Measurements from ENCODE around the gene MIB2. TPM values are rescaled to one million over a fixed set of nuclear protein-coding genes. Genes with fewer than 3 reads are reported as not detected.
A peak's percentile ranks its signal among the peaks of the same experiment; 100 is the strongest.

The MIB2 gene
- polyA plus RNA-seq, 1 donor from 2014 or later = 106 TPM

DNA sequence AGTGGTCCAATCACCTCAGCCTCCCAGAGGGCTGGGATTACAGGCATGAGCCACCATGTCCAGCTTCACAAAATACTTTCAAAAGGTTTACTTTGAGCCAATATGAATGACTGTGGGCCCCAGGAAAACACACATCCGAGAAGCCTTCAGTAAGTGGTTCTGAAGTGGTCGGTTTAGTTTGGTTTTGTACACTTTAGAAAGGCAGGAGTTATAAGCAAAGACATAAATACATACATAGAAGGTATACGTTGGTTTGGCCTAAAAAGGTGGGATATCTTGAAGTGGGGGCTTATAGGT is 3.2 kb upstream of the MIB2 start:
- Histone ChIP-seq H3K79me2 (replicated peaks; ENCODE audit: insufficient read depth, low read length) (peaks cover 13% of the 10 kb centered on the region), H3K4me2 (ENCODE audit: low read length) (no peak overlapping the region), H3K4me3 (ENCODE audit: low read length) (no peak overlapping the region), H4K20me1 (ENCODE audit: insufficient read depth) (no peaks in the 10 kb centered on the region), H3K9ac (ENCODE audit: low read length) (no peak overlapping the region), H3K36me3 (ENCODE audit: insufficient read depth, low read length) (no peaks in the 10 kb centered on the region), H3K9me3 (ENCODE audit: low read length) (no peaks in the 10 kb centered on the region), H2AFZ (ENCODE audit: low read depth, low read length) (no peak overlapping the region), H3F3A (ENCODE audit: insufficient read depth, low read length, poor library complexity, severe bottlenecking) (no peaks in the 10 kb centered on the region), H3K27ac (ENCODE audit: low read length) (no peak overlapping the region), H3K9me2 (ENCODE audit: insufficient read depth, low read length) (no peaks in the 10 kb centered on the region), H3K27me3 (ENCODE audit: insufficient read depth, low read depth, low read length) (no peaks in the 10 kb centered on the region)
- TF ChIP-seq SMC3 (conservative IDR thresholded peaks at IDR 0.05; ENCODE audit: poor library complexity) (no peak), CTCF (IDR thresholded peaks at IDR 0.05; ENCODE audit: poor library complexity, severe bottlenecking) (no peak), REST (IDR thresholded peaks at IDR 0.05; ENCODE audit: borderline replicate concordance) (no peak), TAF1 (IDR thresholded peaks at IDR 0.05; ENCODE audit: low read depth) (no peak), RAD21 (conservative IDR thresholded peaks at IDR 0.05) (no peak), POLR2AphosphoS5 (IDR thresholded peaks at IDR 0.05) (no peak), MXI1 (conservative IDR thresholded peaks at IDR 0.05; ENCODE audit: poor library complexity, severe bottlenecking) (no peak), EZH2 (IDR thresholded peaks at IDR 0.05; ENCODE audit: borderline replicate concordance, insufficient read depth, low read length, poor library complexity, severe bottlenecking) (no peak), EP300 (conservative IDR thresholded peaks at IDR 0.05; ENCODE audit: poor library complexity, severe bottlenecking) (no peak)

DNA sequence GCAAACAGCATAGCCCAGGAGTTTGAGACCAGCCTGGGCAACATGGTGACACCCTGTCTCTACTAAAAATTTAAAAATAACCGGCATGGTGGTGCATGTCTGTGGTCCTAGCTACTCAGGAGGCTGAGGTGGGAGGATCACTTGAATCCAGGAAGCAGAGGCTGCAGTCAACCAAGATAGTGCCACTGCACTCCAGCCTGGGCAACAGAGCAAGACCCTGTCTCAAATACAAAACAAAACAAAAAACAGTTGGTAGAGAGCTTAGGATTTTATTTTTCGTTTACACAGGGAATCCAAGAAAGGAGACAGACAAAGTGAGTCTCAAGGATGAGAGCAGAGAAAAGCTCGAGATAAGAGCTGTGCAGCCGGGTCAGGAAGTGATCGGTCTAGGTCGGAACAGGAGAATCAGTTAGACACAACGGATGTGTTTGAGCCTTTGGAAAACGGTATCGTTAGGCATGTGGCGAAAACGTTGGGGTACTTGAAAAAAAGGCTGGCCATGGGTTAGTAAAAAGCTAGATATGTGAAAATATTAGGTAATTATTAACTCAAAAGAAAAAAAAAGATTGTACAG is 1.7 kb upstream of the MIB2 start:
- Histone ChIP-seq H4K20me1 (ENCODE audit: insufficient read depth) (no peaks in the 10 kb centered on the region), H3K79me2 (replicated peaks; ENCODE audit: insufficient read depth, low read length) (peaks cover 13% of the 10 kb centered on the region), H3K9me3 (ENCODE audit: low read length) (no peaks in the 10 kb centered on the region), H3K4me2 (ENCODE audit: low read length) (peak overlapping the region; percentile 64), H3K27ac (ENCODE audit: low read length) (no peak overlapping the region), H3K27me3 (ENCODE audit: insufficient read depth, low read depth, low read length) (no peaks in the 10 kb centered on the region), H3K4me3 (ENCODE audit: low read length) (peak overlapping the region; percentile 100), H3K36me3 (ENCODE audit: insufficient read depth, low read length) (no peaks in the 10 kb centered on the region), H3K9me2 (ENCODE audit: insufficient read depth, low read length) (no peaks in the 10 kb centered on the region), H2AFZ (ENCODE audit: low read depth, low read length) (no peak overlapping the region), H3K9ac (ENCODE audit: low read length) (peak overlapping the region; percentile 99), H3F3A (ENCODE audit: insufficient read depth, low read length, poor library complexity, severe bottlenecking) (no peaks in the 10 kb centered on the region)
- TF ChIP-seq POLR2AphosphoS5 (IDR thresholded peaks at IDR 0.05) (no peak), CTCF (IDR thresholded peaks at IDR 0.05; ENCODE audit: poor library complexity, severe bottlenecking) (no peak), EP300 (conservative IDR thresholded peaks at IDR 0.05; ENCODE audit: poor library complexity, severe bottlenecking) (no peak), RAD21 (conservative IDR thresholded peaks at IDR 0.05) (no peak), SMC3 (conservative IDR thresholded peaks at IDR 0.05; ENCODE audit: poor library complexity) (no peak), TAF1 (IDR thresholded peaks at IDR 0.05; ENCODE audit: low read depth) (no peak), EZH2 (IDR thresholded peaks at IDR 0.05; ENCODE audit: borderline replicate concordance, insufficient read depth, low read length, poor library complexity, severe bottlenecking) (no peak), MXI1 (conservative IDR thresholded peaks at IDR 0.05; ENCODE audit: poor library complexity, severe bottlenecking) (no peak)
